Measurements from ENCODE around the gene KL. TPM values are rescaled to one million over a fixed set of nuclear protein-coding genes. Genes with fewer than 3 reads are reported as not detected.

Gene KL
- total RNA-seq, 1 donor from 2014 or later, result 0.75 TPM

DNA sequence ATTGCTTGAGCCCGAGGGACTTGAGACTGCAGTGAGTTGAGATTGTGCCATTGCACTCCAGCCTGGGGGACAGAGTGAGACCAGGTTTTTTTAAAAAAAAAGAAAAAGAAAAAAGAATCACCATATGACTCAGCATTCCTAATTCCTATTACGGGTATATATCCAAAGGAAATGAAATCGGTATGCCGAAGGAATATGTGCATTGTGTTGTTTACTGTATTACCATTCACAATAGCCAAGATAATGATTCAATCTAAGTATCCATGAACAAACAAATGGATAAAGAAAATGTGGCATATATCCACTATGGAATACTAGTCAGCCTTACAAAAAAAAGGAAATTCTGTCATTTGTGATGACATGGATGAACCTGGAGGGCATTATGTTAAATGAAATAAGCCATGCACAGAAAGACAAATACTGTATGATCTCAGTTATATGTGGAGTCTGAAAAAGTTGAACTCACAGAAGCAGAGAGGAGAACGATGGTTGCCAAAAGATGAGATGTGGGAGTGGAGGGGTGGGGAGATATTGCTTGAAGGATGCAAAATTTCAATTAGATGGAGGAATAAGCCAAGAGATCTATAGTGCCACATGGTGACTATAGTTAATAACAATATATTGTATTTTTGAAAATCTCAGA is 4.3 kb upstream of the KL start:
- Mint-ChIP-seq H3K36me3 (ENCODE audit: low read depth) (peaks cover 2% of the 10 kb centered on the region), H3K4me1 (peaks cover 5% of the 10 kb centered on the region), H3K27me3 (peaks cover 43% of the 10 kb centered on the region)

DNA sequence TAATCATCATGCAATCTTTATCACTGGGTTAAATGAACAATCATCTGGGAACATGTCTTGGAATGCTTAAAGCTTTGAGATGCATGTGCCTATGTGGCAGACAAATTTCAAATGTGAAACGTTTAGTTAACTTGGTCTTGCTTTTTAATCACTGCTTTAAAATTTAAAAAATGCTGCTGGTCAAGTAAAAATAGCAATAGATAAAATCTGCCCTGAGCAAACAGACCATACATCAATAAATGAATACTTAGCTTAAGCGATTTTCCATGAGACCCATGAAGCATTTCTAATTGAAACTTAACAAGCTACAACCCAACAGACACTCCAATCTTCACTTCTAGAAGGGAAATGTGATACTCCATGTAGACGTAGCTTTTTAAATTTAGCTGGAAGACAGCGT is 1.9 kb upstream of the KL start:
- Mint-ChIP-seq H3K4me1 (peaks cover 11% of the 10 kb centered on the region), H3K27ac (no peak overlapping the region), H3K9me3 (peaks cover 8% of the 10 kb centered on the region), H3K27me3 (peaks cover 54% of the 10 kb centered on the region), H3K36me3 (ENCODE audit: low read depth) (no peaks in the 10 kb centered on the region), H3K4me3 (peak overlapping the region; percentile 14)
- intact Hi-C loops (cut with micrococcal nuclease), result loop anchor here (10.0 kb wide), 1 partner anchor 601 kb away; no protein-coding TSS in a partner anchor
- DNase-seq, result no peak

More for the DNA sequence above, 4.3 kb upstream of the KL start:
- H3K27ac Mint-ChIP-seq, result no peak overlapping the region
- H3K9me3 Mint-ChIP-seq, result peaks cover 27% of the 10 kb centered on the region
- H3K4me3 Mint-ChIP-seq, result no peak overlapping the region
- DNase-seq, result no peak
- intact Hi-C loops (cut with micrococcal nuclease), result loop anchor here (10.0 kb wide), 1 partner anchor 603 kb away; no protein-coding TSS in a partner anchor

DNA sequence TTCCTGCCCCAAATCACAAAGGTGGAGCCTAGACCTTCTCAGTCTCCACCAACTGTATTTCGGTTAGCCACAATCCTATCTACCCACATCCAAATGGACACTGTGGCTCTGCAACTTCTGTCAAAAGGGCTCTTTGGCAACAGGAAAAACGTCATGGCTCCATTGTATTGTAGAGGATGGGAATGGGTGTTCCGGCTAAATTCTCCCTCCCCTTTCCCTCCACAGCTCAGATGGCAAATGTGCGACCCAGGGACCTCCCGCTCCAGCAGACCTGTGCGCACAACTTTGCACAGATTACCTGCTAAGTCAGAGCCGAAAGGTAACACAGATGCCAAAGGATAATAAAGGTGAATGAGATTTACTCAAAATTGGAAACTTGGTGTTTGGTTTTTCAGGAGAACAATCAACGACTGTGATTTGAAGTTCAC is 968 bp upstream of the KL start:
- Mint-ChIP-seq H3K4me3 (peak overlapping the region; percentile 66), H3K27me3 (peaks cover 58% of the 10 kb centered on the region), H3K27ac (peak overlapping the region; percentile 23), H3K9me3 (peaks cover 4% of the 10 kb centered on the region), H3K4me1 (peaks cover 11% of the 10 kb centered on the region), H3K36me3 (ENCODE audit: low read depth) (no peaks in the 10 kb centered on the region)
- intact Hi-C loops (cut with micrococcal nuclease), result loop anchor here (5.0 to 10.0 kb wide), 3 partner anchors 192 to 600 kb away; no protein-coding TSS in a partner anchor
- DNase-seq, result no peak

DNA sequence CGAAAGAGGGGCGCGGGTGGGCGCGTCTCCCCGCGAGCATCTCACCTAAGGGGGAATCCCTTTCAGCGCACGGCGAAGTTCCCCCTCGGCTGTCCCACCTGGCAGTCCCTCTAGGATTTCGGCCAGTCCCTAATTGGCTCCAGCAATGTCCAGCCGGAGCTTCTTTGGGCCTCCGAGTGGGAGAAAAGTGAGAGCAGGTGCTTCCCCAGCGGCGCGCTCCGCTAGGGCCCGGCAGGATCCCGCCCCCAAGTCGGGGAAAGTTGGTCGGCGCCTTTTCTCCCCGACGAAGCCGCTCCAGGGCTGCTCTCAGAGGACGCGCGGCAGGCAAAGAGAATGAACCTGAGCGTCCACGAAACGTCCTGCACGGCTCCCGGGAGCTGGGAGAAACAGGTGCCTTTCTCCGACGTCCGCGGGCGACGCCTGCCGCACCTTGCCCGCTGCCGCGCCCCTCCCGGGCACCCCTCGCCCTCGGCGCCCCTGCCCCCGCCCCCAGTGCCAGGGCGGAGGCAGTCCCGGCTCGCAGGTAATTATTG is 366 bp upstream of the KL start:
- H3K27ac Mint-ChIP-seq, result no peak overlapping the region
- H3K36me3 Mint-ChIP-seq (ENCODE audit: low read depth), result no peaks in the 10 kb centered on the region
- intact Hi-C loops (cut with micrococcal nuclease), result loop anchor here (2.0 to 10.0 kb wide), 6 partner anchors 17 to 599 kb away; no protein-coding TSS in a partner anchor
- DNase-seq, result peak; percentile 71
- H3K9me3 Mint-ChIP-seq, result peaks cover 4% of the 10 kb centered on the region
- H3K27me3 Mint-ChIP-seq, result peaks cover 62% of the 10 kb centered on the region
- H3K4me3 Mint-ChIP-seq, result peak overlapping the region; percentile 66
- H3K4me1 Mint-ChIP-seq, result peaks cover 11% of the 10 kb centered on the region

DNA sequence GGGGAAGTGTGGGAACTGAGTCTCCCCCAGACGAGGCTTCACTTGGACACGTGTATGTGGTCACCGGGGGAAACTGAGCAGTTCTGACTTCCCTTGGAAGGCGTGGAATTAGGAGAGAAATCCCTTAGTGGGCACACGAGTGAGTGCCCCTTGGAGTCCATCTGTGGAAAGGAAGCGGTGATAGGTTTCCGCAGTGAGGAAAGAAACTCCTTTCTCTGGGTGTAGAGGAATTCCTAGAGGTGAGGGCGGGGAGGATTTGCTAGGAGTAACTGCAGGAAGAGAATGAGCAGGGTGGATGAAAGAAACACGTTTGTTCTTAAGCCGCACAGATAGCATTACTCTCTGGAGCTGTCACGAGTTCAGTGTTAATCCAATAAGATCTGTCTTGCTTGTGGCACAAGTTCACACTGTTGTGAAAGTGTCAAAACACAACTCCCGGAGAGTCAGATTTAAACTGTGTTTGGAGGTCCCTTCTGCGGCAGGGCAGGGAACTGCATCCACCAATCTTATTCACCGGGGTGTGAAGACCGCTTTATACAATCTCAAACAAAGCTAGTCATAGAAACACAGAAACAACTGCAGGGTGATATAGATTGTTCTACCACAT is 1.2 kb downstream of the KL start:
- Mint-ChIP-seq H3K4me1 (peaks cover 11% of the 10 kb centered on the region), H3K27ac (peak overlapping the region; percentile 68), H3K36me3 (ENCODE audit: low read depth) (no peaks in the 10 kb centered on the region), H3K4me3 (peak overlapping the region; percentile 76), H3K9me3 (no peaks in the 10 kb centered on the region), H3K27me3 (peaks cover 59% of the 10 kb centered on the region)
- peak; percentile 84 for DNase-seq
- intact Hi-C loops (cut with micrococcal nuclease), result loop anchor here (1.0 to 10.0 kb wide), 9 partner anchors 15 to 597 kb away; partner anchors contain the start of gene PDS5B

DNA sequence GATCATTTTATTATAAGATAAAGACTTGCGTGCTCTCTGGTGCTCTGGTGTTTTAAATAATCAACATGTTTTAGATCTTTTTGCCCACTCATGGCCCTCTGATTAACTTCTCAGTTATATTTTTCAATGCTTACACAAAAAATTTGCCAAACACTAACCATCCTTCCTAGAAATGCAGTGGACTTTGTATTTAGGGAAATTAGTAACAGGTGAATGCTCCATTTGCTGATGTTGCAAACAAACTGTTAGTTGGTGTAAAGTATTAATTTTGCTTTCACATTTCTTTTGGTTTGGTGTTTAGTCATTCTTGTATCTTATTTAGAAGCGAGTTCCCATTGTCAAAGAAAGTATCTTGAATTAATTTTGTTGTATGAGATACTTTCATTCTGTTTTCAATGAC is 2.7 kb downstream of the KL start:
- intact Hi-C loops (cut with micrococcal nuclease), result loop anchor here (5.0 to 10.0 kb wide), 3 partner anchors 188 to 596 kb away; no protein-coding TSS in a partner anchor
- H3K36me3 Mint-ChIP-seq (ENCODE audit: low read depth), result no peaks in the 10 kb centered on the region
- no peak overlapping the region for H3K4me3 Mint-ChIP-seq
- no peak overlapping the region for H3K27ac Mint-ChIP-seq
- H3K9me3 Mint-ChIP-seq, result no peaks in the 10 kb centered on the region
- peaks cover 11% of the 10 kb centered on the region for H3K4me1 Mint-ChIP-seq
- DNase-seq, result no peak
- H3K27me3 Mint-ChIP-seq, result peaks cover 54% of the 10 kb centered on the region

DNA sequence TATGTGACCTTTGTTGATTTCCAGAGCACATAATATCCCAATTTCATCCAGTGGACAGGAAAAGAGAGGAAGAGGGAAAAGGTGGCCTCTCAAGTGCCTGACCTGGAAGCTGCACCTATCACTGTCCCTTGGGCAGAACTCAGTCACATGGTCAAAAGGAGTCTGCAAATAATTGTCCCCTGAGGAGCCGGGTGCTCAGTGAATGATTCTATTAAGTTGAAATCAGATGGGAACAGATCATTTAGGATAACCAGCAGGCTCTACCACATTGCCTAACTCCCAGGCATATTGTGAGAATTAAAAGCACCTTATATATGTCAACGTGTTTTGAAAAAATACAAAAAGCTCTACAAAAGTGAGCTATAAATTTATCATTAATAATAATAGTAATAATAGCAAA is 6.8 kb downstream of the KL start:
- Mint-ChIP-seq H3K4me1 (no peaks in the 10 kb centered on the region), H3K9me3 (no peaks in the 10 kb centered on the region), H3K4me3 (no peak overlapping the region), H3K27me3 (peaks cover 33% of the 10 kb centered on the region), H3K36me3 (ENCODE audit: low read depth) (no peaks in the 10 kb centered on the region), H3K27ac (no peak overlapping the region)
- peak; percentile 30 for DNase-seq
- intact Hi-C loops (cut with micrococcal nuclease), result no loop called here

DNA sequence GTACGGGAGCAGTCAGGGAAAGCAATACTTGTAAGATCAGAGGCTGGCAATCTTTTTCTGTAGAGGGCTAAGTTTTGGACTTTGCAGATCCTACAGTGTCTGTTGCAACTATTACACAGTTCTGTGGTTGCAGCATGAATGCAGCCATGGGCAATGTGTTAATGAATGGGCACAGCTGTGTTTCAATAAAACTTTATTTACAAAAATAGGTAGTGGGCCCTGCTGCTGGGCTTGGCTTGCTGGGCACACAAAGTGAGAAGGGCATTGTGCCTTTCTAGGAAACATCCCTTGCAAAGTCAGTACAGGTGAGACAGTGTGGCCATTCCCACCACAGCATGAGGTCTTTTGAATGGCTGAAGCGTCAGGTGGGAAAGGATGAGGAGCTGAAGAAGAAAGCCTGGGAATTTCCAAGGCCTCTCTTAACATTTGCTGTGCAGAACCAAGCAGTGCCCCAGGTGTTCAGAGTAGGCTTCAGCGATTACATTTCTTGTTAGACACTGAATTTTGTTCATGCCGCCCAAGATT is 9.1 kb downstream of the KL start:
- H3K36me3 Mint-ChIP-seq (ENCODE audit: low read depth), result no peaks in the 10 kb centered on the region
- H3K4me1 Mint-ChIP-seq, result no peaks in the 10 kb centered on the region
- H3K27ac Mint-ChIP-seq, result no peak overlapping the region
- no peak overlapping the region for H3K4me3 Mint-ChIP-seq
- intact Hi-C loops (cut with micrococcal nuclease), result no loop called here
- no peaks in the 10 kb centered on the region for H3K9me3 Mint-ChIP-seq
- H3K27me3 Mint-ChIP-seq, result peaks cover 18% of the 10 kb centered on the region
- peak; percentile 43 for DNase-seq

DNA sequence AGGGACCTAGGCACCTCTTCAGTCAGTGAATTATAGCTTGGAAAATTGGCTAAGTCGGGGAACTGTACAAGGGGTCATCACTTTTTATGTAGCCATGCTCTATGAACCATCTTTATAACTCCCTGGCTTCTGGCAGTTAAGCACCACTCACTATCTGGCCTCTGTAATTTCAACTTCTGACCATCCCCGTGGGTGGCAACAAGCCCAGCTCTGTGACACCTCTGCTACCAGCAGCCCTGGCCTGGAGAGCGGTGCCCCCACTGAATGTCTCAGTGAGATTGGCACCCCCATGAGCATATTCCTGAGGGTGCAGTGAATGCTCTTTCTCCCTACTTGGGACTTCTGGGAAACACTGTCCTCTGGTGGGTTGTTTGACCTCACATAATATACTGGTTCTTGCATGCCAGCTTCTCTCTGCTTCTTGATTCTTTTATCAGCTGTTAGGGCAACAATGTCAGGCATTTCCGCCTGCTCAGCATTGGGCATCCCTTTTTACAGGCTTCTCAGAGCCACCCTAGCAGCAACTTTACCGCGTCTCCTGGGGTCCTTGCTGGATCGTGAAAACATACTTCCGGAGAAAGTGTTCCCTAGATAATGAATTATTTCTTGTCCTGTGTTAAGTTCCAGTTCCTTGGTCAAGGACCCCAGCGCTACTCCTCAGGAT is 10.4 kb downstream of the KL start:
- intact Hi-C loops (cut with micrococcal nuclease), result no loop called here

DNA sequence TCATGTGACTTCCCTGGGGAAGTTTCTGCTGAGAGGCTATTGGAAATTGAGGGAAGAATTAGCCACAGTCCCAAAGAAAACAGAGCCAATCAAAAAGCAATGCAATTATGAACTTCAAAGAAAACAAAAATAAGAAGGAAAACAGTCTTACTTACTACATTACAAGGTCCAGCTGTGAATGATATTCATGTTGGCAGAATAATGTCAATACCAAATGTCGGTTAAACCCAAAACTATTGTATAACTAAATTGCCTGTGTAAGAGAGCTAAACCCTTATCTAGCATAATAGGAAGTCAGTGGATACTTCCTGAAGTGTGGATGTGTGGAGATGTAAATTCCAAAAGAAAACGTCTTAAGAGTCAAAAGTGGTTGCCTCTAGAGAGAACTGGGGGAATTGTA is 12.4 kb downstream of the KL start:
- H3K27me3 Mint-ChIP-seq, result peaks cover 6% of the 10 kb centered on the region
- H3K4me1 Mint-ChIP-seq, result peaks cover 10% of the 10 kb centered on the region
- H3K9me3 Mint-ChIP-seq, result no peaks in the 10 kb centered on the region
- H3K36me3 Mint-ChIP-seq (ENCODE audit: low read depth), result no peaks in the 10 kb centered on the region
- no peak overlapping the region for H3K4me3 Mint-ChIP-seq
- intact Hi-C loops (cut with micrococcal nuclease), result no loop called here
- DNase-seq, result no peak
- H3K27ac Mint-ChIP-seq, result no peak overlapping the region

More for the DNA sequence above, 10.4 kb downstream of the KL start:
- H3K27me3 Mint-ChIP-seq, result peaks cover 11% of the 10 kb centered on the region
- no peaks in the 10 kb centered on the region for H3K9me3 Mint-ChIP-seq
- H3K27ac Mint-ChIP-seq, result no peak overlapping the region
- H3K36me3 Mint-ChIP-seq (ENCODE audit: low read depth), result no peaks in the 10 kb centered on the region
- H3K4me1 Mint-ChIP-seq, result no peaks in the 10 kb centered on the region
- DNase-seq, result peak; percentile 34
- H3K4me3 Mint-ChIP-seq, result no peak overlapping the region

DNA sequence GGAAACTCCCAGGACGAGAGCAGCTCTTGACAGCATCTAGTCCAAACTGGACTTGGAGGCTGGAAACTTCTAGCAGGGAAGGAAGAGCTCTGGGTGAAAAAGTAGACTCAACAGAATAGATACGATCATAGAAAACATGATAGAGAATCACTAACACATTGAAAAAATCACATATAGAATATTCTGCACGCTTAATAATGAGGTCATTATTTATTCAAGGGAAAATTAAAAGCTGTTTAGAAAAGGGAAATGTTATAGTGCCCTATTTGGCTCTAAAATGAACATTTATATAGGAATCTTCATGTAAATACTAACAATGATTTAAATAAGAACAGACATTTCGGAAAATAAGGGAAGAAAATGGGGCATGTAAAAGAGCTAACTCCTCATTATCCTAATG is 15.1 kb downstream of the KL start:
- intact Hi-C loops (cut with micrococcal nuclease), result no loop called here
- no peak for DNase-seq
- H3K4me3 Mint-ChIP-seq, result no peak overlapping the region

DNA sequence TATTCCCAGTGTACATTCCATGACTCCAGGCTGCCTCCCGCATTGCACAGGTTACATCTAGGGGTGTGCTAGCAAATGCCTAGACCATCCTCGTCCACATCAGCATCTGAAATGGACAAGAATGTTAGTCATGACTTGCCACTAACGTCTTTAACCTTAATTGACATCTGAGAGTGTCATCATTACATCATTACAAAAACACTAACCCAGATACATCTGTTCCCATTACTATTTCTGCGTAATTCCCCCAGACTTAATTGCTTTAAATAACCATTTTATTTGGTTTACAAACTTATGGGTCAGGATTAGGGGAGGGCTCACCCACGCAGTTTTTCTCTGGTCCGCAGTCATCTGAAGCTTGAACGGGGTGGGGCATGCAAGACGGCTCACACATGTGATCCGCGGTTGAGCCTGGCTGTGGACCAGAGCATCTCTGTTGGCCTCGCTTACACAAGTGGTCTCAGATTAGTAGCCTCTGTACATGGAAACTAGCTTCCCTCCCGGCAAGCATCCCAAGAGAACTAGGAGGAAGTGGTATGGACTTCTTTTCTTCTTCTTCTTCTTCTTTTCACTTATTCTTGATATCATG is 15.9 kb downstream of the KL start:
- Mint-ChIP-seq H3K36me3 (ENCODE audit: low read depth) (no peaks in the 10 kb centered on the region), H3K9me3 (no peaks in the 10 kb centered on the region), H3K27me3 (peaks cover 4% of the 10 kb centered on the region), H3K4me1 (peaks cover 10% of the 10 kb centered on the region), H3K4me3 (peak overlapping the region; percentile 17), H3K27ac (no peak overlapping the region)
- intact Hi-C loops (cut with micrococcal nuclease), result loop anchor here (2.0 kb wide), 1 partner anchor 15 kb away; the partner anchor contains the start of gene KL
- DNase-seq, result peak; percentile 43

More for the DNA sequence above, 15.1 kb downstream of the KL start:
- no peaks in the 10 kb centered on the region for H3K9me3 Mint-ChIP-seq
- peaks cover 4% of the 10 kb centered on the region for H3K27me3 Mint-ChIP-seq
- peaks cover 10% of the 10 kb centered on the region for H3K4me1 Mint-ChIP-seq
- no peaks in the 10 kb centered on the region for H3K36me3 Mint-ChIP-seq (ENCODE audit: low read depth)
- H3K27ac Mint-ChIP-seq, result no peak overlapping the region

All from activated CD4-positive, alpha-beta T cell treated with anti-CD3 and anti-CD28 coated beads, Interleukin-2, amount 10 ng/mL, durations not matched to agents 24 days and 14 days (primary cell).